Colon (tissue), 2 donors: ENCODE results near the gene PAFAH2.

Experiments
- FAIRE-seq: peaks from 2 replicates; lab custom pipeline; 2012; peaks lifted over from hg19 to GRCh38; lab: Jason Lieb, UNC
- donor health status: control.
- donor health status: control.

Gene PAFAH2

GRCh38 chr1:25932321-25932720 lies 65.5 kb downstream of the PAFAH2 start:
- FAIRE-seq: no peak

GRCh38 chr1:25929016-25929415 lies 68.8 kb downstream of the PAFAH2 start:
- FAIRE-seq: no peak

GRCh38 chr1:25927521-25928265 lies 70.2 kb downstream of the PAFAH2 start:
- no peak for FAIRE-seq

- no peak for FAIRE-seq
Measured at GRCh38 chr1:25926731-25927496, 70.9 kb downstream of the PAFAH2 start.

GRCh38 chr1:25924454-25924853 lies 73.4 kb downstream of the PAFAH2 start:
- no peak for FAIRE-seq

GRCh38 chr1:25922971-25923552 lies 74.8 kb downstream of the PAFAH2 start:
- FAIRE-seq: no peak

- no peak for FAIRE-seq
Measured at GRCh38 chr1:25922056-25922970, 75.5 kb downstream of the PAFAH2 start.

- no peak for FAIRE-seq
Measured at GRCh38 chr1:25918615-25919014, 79.2 kb downstream of the PAFAH2 start.

- FAIRE-seq: no peak
Measured at GRCh38 chr1:25917996-25918395, 79.9 kb downstream of the PAFAH2 start.

- FAIRE-seq: no peak
Measured at GRCh38 chr1:25916460-25916859, 81.4 kb downstream of the PAFAH2 start.

GRCh38 chr1:25914074-25914995 lies 83.5 kb downstream of the PAFAH2 start:
- FAIRE-seq: no peak

- no peak for FAIRE-seq
Measured at GRCh38 chr1:25913206-25913605, 84.7 kb downstream of the PAFAH2 start.

GRCh38 chr1:25912076-25912831 lies 85.6 kb downstream of the PAFAH2 start:
- no peak for FAIRE-seq

GRCh38 chr1:25911162-25911561 lies 86.7 kb downstream of the PAFAH2 start:
- no peak for FAIRE-seq
